Esophagus muscularis mucosa (tissue), 4 donors: ENCODE results near the gene MCAT. TPM values are rescaled to one million over a fixed set of nuclear protein-coding genes. Genes with fewer than 3 reads are reported as not detected.

Experiments used
- DNase-seq: peaks from one replicate; pipeline ENCODE4 v3.0.0-alpha.2; 2017; ENCODE audit errors: extremely low spot score
- H3K27ac ChIP-seq, 4 donors: fragments of 200-600 bp; sonication (generic); replicated peaks in 1 of 4; 1 replicate in 3 of 4; 2 replicates in 1 of 4; pipeline ENCODE4 v1.5.1; 2016 to 2019; ENCODE audit warnings: mild to moderate bottlenecking in 1 of 4
- H3K27me3 ChIP-seq, 4 donors: fragments of 200-600 bp; sonication (generic); one replicate each; pipeline versions ENCODE4 v1.5.1 to v1.6.0; 2016 to 2019
- H3K36me3 ChIP-seq, 4 donors: fragments of 200-600 bp; sonication (generic); one replicate each; pipeline ENCODE4 v1.5.1; 2016 to 2019
- H3K4me1 ChIP-seq, 4 donors: fragments of 200-600 bp; sonication (generic); one replicate each; pipeline ENCODE4 v1.5.1; 2016 to 2019
- H3K4me3 ChIP-seq, 4 donors: fragments of 200-600 bp; sonication (generic); 1 replicate in 2 of 4; 2 replicates in 2 of 4; pipeline ENCODE4 v1.5.1; 2016 to 2019; ENCODE audit warnings: mild to moderate bottlenecking in 4 of 4, moderate library complexity in 1 of 4
- H3K9me3 ChIP-seq, 4 donors: fragments of 200-600 bp; sonication (generic); 1 replicate in 3 of 4; 2 replicates in 1 of 4; pipeline ENCODE4 v1.5.1; 2016 to 2019
- CTCF ChIP-seq, 3 experiments: fragments of 200-600 bp in 2 of 3; fragments of 450-650 bp in 1 of 3; sonication (generic) in 2 of 3; IDR thresholded peaks; one replicate each; pipeline ENCODE4 v1.5.1; 2017 to 2019; ENCODE audit warnings: antibody characterized with exemption in 3 of 3, mild to moderate bottlenecking in 2 of 3, moderate library complexity in 1 of 3
- EP300 ChIP-seq: sonication (generic); formaldehyde crosslinking; IDR thresholded peaks from one replicate; pipeline ENCODE4 v1.6.1; 2017; ENCODE audit warnings: antibody characterized with exemption
- POLR2A ChIP-seq: fragments of 450-650 bp; IDR thresholded peaks from one replicate; pipeline ENCODE4 v1.6.1; 2017; ENCODE audit warnings: antibody characterized with exemption, moderate library complexity, mild to moderate bottlenecking, low read depth
- POLR2AphosphoS5 ChIP-seq, 2 donors: sonication (generic); formaldehyde crosslinking; IDR thresholded peaks; one replicate each; pipeline ENCODE4 v1.6.1; 2017; ENCODE audit warnings: antibody characterized with exemption in 2 of 2
- WGBS: methylation state at CpG from one replicate; pipeline ENCODE4 v1.1.5; 2018; 5-methylcytosine and 5-hydroxymethylcytosine counted together
- intact Hi-C: fragments of 100-400 bp; cut with DNase I; formaldehyde crosslinking; loops from one replicate; pipeline ENCODE4 v1.15.1; 2023
- total RNA-seq, 4 donors: library from RNA; depleted of rRNA; stranded (reverse); fragments of >200 nt; gene quantifications; one replicate each; pipeline versions ENCODE4 v1.1.0 to v1.2.1, GENCODE V29; 2016

The MCAT gene
- total RNA-seq, 4 donors from 2014 or later = 15.8 to 32.1 (median 22.7) TPM

- no peak overlapping the region for H3K4me3 ChIP-seq
- peak overlapping the region in 2 of 4 donors; percentile 23 to 62 for H3K27ac ChIP-seq
- no peaks in the 10 kb centered on the region for H3K27me3 ChIP-seq
- 48% methylated on average over 15 of the region's 16 CpGs for WGBS
- TF ChIP-seq POLR2A (no peak), EP300 (no peak)
- H3K4me1 ChIP-seq = peaks cover 14 to 33% (median 27%) of the 10 kb centered on the region in 4 donors
- no peaks in the 10 kb centered on the region for H3K9me3 ChIP-seq
- intact Hi-C loops = no loop called here
- H3K36me3 ChIP-seq = peaks cover 8 to 71% (median 56%) of the 10 kb centered on the region in 4 donors
- DNase-seq = no peak
Measured at GRCh38 chr22:43164636-43165035, 21.4 kb upstream of the MCAT start.

- 60% methylated on average over 1 of the region's 18 CpGs for WGBS
- no peak overlapping the region for H3K4me3 ChIP-seq
- H3K27ac ChIP-seq = peak overlapping the region; percentile 12 to 62 (median 46)
- peaks cover 8 to 66% (median 48%) of the 10 kb centered on the region in 4 donors for H3K36me3 ChIP-seq
- TF ChIP-seq CTCF (IDR thresholded peaks at IDR 0.05) (no peak), POLR2AphosphoS5 (IDR thresholded peaks at IDR 0.05) (no peak), EP300 (no peak), POLR2A (no peak)
- no peak for DNase-seq
- peaks cover 17 to 46% (median 29%) of the 10 kb centered on the region in 4 donors for H3K4me1 ChIP-seq
- no peaks in the 10 kb centered on the region for H3K27me3 ChIP-seq
- no peaks in the 10 kb centered on the region for H3K9me3 ChIP-seq
- intact Hi-C loops = no loop called here
Measured at GRCh38 chr22:43163241-43163795, 20.1 kb upstream of the MCAT start.

GRCh38 chr22:43162412-43163150 lies 19.4 kb upstream of the MCAT start:
- WGBS = 94% methylated on average over 16 of the region's 24 CpGs
- Histone ChIP-seq H3K27ac (no peak overlapping the region), H3K4me1 (peaks cover 17 to 48% (median 29%) of the 10 kb centered on the region in 4 donors), H3K9me3 (no peaks in the 10 kb centered on the region), H3K4me3 (no peak overlapping the region), H3K27me3 (no peaks in the 10 kb centered on the region), H3K36me3 (peaks cover 2 to 59% (median 42%) of the 10 kb centered on the region in 4 donors)
- intact Hi-C loops = no loop called here
- no peak for DNase-seq
- TF ChIP-seq EP300 (no peak), CTCF (IDR thresholded peaks at IDR 0.05) (no peak), POLR2A (no peak), POLR2AphosphoS5 (IDR thresholded peaks at IDR 0.05) (no peak)

GRCh38 chr22:43160497-43161126 lies 17.4 kb upstream of the MCAT start:
- 94% methylated on average over 7 of the region's 8 CpGs for WGBS
- H3K9me3 ChIP-seq = no peaks in the 10 kb centered on the region
- H3K36me3 ChIP-seq = peaks cover 0 to 44% (median 34%) of the 10 kb centered on the region in 4 donors
- no peak for DNase-seq
- no peak overlapping the region for H3K4me3 ChIP-seq
- TF ChIP-seq EP300 = no peak
- TF ChIP-seq CTCF (IDR thresholded peaks at IDR 0.05) = no peak
- no peak for TF ChIP-seq POLR2A
- no peak for TF ChIP-seq POLR2AphosphoS5 (IDR thresholded peaks at IDR 0.05)
- intact Hi-C loops = no loop called here
- H3K27ac ChIP-seq = no peak overlapping the region
- H3K27me3 ChIP-seq = no peaks in the 10 kb centered on the region
- peaks cover 17 to 61% (median 31%) of the 10 kb centered on the region in 4 donors for H3K4me1 ChIP-seq

- H3K4me1 ChIP-seq = peaks cover 17 to 59% (median 35%) of the 10 kb centered on the region in 4 donors
- H3K4me3 ChIP-seq = no peak overlapping the region
- TF ChIP-seq POLR2AphosphoS5 (IDR thresholded peaks at IDR 0.05) (no peak), EP300 (no peak), CTCF (IDR thresholded peaks at IDR 0.05) (peak in 1 of 3 experiments; percentile 18)
- no peak overlapping the region for H3K27ac ChIP-seq
- H3K36me3 ChIP-seq = peaks cover 0 to 44% (median 36%) of the 10 kb centered on the region in 4 donors
- no peaks in the 10 kb centered on the region for H3K27me3 ChIP-seq
- WGBS = 72% methylated on average over 8 of the region's 18 CpGs
- DNase-seq = no peak
- intact Hi-C loops = no loop called here
- no peaks in the 10 kb centered on the region for H3K9me3 ChIP-seq
Measured at GRCh38 chr22:43159484-43160178, 16.4 kb upstream of the MCAT start.
